ENCODE data around the gene CCN2.

DNA sequence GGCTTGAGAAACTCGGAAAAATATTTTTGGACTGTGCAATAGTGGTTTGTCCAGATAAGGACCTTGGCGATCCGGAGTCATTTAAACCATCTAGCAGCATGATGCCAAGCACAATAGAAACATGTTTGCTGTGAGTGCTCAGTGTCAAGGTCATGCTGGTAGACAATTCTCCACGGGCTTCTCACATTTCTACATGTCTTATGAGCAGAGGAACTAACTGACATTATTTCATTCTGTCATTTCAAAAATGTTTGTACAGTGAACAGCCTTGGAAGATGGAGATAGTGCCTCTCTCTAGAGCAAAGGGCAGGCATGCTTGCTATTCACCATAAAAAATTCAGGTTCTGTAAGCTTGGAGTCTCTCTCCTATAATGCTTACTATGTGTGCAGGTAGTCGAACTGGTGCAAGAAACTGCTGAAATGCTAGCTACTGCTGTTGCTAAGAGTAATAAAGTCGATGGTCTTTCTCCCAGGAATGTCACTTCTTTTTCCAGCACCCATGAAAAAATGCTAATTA lies 25.4 kb upstream of the CCN2 start:
- TF ChIP-seq, protein P1, sequence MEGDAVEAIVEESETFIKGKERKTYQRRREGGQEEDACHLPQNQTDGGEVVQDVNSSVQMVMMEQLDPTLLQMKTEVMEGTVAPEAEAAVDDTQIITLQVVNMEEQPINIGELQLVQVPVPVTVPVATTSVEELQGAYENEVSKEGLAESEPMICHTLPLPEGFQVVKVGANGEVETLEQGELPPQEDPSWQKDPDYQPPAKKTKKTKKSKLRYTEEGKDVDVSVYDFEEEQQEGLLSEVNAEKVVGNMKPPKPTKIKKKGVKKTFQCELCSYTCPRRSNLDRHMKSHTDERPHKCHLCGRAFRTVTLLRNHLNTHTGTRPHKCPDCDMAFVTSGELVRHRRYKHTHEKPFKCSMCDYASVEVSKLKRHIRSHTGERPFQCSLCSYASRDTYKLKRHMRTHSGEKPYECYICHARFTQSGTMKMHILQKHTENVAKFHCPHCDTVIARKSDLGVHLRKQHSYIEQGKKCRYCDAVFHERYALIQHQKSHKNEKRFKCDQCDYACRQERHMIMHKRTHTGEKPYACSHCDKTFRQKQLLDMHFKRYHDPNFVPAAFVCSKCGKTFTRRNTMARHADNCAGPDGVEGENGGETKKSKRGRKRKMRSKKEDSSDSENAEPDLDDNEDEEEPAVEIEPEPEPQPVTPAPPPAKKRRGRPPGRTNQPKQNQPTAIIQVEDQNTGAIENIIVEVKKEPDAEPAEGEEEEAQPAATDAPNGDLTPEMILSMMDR (IDR thresholded peaks at IDR 0.05; ENCODE audit: insufficient read depth, low read depth, low read length): no peak
- TF ChIP-seq EZH2 (IDR thresholded peaks at IDR 0.05; ENCODE audit: insufficient read depth, low read length): no peak
